Liver (tissue), 3 donors: ENCODE measurements around the gene HDAC9.

Experiments
- CTCF ChIP-seq: fragments of 150-350 bp; IDR thresholded peaks from 2 replicates; pipeline ENCODE4 v1.5.1; 2017; ENCODE audit warnings: improper control_type of control experiment, low read depth, low read length; ENCODE audit not compliant: missing input control
- RAD21 ChIP-seq, 2 donors: IDR thresholded peaks; 2 replicates each; pipeline ENCODE4 v1.6.1; 2016; ENCODE audit warnings: antibody characterized with exemption in 2 of 2, mild to moderate bottlenecking in 2 of 2
- TF ChIP-seq, protein P1 (sequence below): IDR thresholded peaks from 2 replicates; pipeline ENCODE4 v1.6.1; 2016; ENCODE audit warnings: antibody characterized with exemption, mild to moderate bottlenecking
- TF ChIP-seq, protein P2 (sequence below): IDR thresholded peaks from 2 replicates; pipeline ENCODE4 v1.6.1; 2016; ENCODE audit warnings: antibody characterized with exemption
- donor health status: healthy.
- donor health status: healthy.

- TF ChIP-seq, protein P1, sequence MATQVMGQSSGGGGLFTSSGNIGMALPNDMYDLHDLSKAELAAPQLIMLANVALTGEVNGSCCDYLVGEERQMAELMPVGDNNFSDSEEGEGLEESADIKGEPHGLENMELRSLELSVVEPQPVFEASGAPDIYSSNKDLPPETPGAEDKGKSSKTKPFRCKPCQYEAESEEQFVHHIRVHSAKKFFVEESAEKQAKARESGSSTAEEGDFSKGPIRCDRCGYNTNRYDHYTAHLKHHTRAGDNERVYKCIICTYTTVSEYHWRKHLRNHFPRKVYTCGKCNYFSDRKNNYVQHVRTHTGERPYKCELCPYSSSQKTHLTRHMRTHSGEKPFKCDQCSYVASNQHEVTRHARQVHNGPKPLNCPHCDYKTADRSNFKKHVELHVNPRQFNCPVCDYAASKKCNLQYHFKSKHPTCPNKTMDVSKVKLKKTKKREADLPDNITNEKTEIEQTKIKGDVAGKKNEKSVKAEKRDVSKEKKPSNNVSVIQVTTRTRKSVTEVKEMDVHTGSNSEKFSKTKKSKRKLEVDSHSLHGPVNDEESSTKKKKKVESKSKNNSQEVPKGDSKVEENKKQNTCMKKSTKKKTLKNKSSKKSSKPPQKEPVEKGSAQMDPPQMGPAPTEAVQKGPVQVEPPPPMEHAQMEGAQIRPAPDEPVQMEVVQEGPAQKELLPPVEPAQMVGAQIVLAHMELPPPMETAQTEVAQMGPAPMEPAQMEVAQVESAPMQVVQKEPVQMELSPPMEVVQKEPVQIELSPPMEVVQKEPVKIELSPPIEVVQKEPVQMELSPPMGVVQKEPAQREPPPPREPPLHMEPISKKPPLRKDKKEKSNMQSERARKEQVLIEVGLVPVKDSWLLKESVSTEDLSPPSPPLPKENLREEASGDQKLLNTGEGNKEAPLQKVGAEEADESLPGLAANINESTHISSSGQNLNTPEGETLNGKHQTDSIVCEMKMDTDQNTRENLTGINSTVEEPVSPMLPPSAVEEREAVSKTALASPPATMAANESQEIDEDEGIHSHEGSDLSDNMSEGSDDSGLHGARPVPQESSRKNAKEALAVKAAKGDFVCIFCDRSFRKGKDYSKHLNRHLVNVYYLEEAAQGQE, result no peak
- TF ChIP-seq RAD21 (IDR thresholded peaks at IDR 0.05) (no peak), CTCF (no peak)
- TF ChIP-seq, protein P2, sequence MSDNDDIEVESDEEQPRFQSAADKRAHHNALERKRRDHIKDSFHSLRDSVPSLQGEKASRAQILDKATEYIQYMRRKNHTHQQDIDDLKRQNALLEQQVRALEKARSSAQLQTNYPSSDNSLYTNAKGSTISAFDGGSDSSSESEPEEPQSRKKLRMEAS, result no peak
Measured at GRCh38 chr7:18958627-18959026, 463.1 kb downstream of the HDAC9 start.
